IPS-NIHi7 (cell line): ENCODE data around the gene TRABD.
A peak's percentile ranks its signal among the peaks of the same experiment; 100 is the strongest.
"Not testable (repeated sequence)": the region's sequence is repeated elsewhere in the genome, so short reads cannot be mapped to it uniquely, and the experiment has no call there.

Experiments
- DNase-seq: peaks from one replicate; pipeline ENCODE4 v3.0.0; 2012; ENCODE audit warnings: mixed read lengths; ENCODE audit errors: extremely low spot score

The TRABD gene

GRCh38 chr22:50201191-50202129, 15.7 kb downstream of the TRABD start:
- DNase-seq: no peak

- DNase-seq: no peak
Observed at GRCh38 chr22:50202130-50202666, 16.5 kb downstream of the TRABD start.

GRCh38 chr22:50203288-50203687, 17.6 kb downstream of the TRABD start:
- no peak for DNase-seq

GRCh38 chr22:50204571-50204970, 18.9 kb downstream of the TRABD start:
- DNase-seq: no peak

GRCh38 chr22:50204998-50205397, 19.3 kb downstream of the TRABD start:
- DNase-seq: not testable (repeated sequence)

- no peak for DNase-seq
Observed at GRCh38 chr22:50205781-50206569, 20.3 kb downstream of the TRABD start.

GRCh38 chr22:50206599-50206998, 20.9 kb downstream of the TRABD start:
- DNase-seq: peak; percentile 83

GRCh38 chr22:50207383-50208140, 21.8 kb downstream of the TRABD start:
- DNase-seq: no peak

GRCh38 chr22:50208430-50208938, 22.8 kb downstream of the TRABD start:
- DNase-seq: no peak

GRCh38 chr22:50208939-50209892, 23.5 kb downstream of the TRABD start:
- DNase-seq: no peak

GRCh38 chr22:50209893-50210292, 24.2 kb downstream of the TRABD start:
- DNase-seq: peak; percentile 75

- DNase-seq: no peak
Observed at GRCh38 chr22:50210378-50211139, 24.8 kb downstream of the TRABD start.

GRCh38 chr22:50211147-50211546, 25.4 kb downstream of the TRABD start:
- no peak for DNase-seq

- DNase-seq: no peak
Observed at GRCh38 chr22:50213263-50213662, 27.6 kb downstream of the TRABD start.

GRCh38 chr22:50215297-50216054, 29.8 kb downstream of the TRABD start:
- DNase-seq: no peak

GRCh38 chr22:50216055-50216683, 30.5 kb downstream of the TRABD start:
- no peak for DNase-seq

GRCh38 chr22:50216684-50217520, 31.2 kb downstream of the TRABD start:
- DNase-seq: no peak
